Epithelial cell of esophagus (primary cell): ENCODE data around the gene TVP23B.
"Not testable (repeated sequence)": the region's sequence is repeated elsewhere in the genome, so short reads cannot be mapped to it uniquely, and the experiment has no call there.

Source experiments
- DNase-seq: peaks from one replicate; pipeline ENCODE4 v3.0.0; 2010; ENCODE audit warnings: low read depth
- H3K4me3 ChIP-seq: 2 replicates; pipeline ENCODE4 v1.5.1; 2011; ENCODE audit warnings: mild to moderate bottlenecking, low read length, control low read depth
- TF ChIP-seq, protein P1 (sequence below): IDR thresholded peaks from 2 replicates; pipeline ENCODE4 v1.5.1; 2011; ENCODE audit warnings: low read depth, mild to moderate bottlenecking, low read length, control low read depth, inconsistent platforms; ENCODE audit not compliant: insufficient read depth; ENCODE audit errors: missing control alignments

TVP23B gene

DNA sequence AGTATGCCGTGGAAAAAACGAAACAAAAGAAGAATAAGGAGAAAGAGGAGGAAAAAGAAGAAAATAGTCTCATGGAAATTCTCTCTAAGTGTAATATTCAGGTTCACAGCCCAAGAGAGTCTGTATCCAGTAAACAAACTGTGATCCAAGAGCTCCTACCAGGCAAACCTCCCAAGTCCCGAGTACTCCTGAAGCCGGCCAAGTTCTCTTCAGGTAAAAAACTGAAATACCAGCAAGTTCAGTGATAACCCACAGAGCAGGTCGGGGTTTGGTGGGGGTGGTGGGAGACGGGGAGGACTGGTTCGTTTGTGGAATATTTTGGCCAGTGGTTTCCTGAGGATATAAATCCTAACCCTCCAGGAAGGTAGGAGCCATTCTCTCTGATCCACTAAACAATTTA, 8.5 kb upstream of the TVP23B start:
- no peak overlapping the region for H3K4me3 ChIP-seq
- TF ChIP-seq, protein P1, sequence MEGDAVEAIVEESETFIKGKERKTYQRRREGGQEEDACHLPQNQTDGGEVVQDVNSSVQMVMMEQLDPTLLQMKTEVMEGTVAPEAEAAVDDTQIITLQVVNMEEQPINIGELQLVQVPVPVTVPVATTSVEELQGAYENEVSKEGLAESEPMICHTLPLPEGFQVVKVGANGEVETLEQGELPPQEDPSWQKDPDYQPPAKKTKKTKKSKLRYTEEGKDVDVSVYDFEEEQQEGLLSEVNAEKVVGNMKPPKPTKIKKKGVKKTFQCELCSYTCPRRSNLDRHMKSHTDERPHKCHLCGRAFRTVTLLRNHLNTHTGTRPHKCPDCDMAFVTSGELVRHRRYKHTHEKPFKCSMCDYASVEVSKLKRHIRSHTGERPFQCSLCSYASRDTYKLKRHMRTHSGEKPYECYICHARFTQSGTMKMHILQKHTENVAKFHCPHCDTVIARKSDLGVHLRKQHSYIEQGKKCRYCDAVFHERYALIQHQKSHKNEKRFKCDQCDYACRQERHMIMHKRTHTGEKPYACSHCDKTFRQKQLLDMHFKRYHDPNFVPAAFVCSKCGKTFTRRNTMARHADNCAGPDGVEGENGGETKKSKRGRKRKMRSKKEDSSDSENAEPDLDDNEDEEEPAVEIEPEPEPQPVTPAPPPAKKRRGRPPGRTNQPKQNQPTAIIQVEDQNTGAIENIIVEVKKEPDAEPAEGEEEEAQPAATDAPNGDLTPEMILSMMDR = no peak
- no peak for DNase-seq

DNA sequence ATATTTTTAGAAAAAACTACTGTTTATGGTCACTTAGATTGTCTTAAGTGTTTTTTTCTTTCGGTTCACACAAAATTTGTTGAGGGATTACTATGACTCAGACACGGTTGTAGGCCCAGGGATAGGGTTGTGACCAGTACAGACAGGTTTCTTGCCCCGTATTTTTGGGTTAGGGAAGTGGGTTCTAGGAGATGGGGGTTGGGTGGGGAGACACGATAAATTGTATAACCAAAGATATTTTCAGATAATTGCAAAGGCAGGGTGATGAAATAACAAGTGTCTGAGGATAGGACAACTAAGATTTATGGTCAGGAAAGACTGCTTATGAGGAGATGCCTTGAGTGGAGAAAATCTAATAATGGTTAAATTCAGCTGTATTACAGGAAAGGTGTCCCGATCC, 822 bp downstream of the TVP23B start:
- not testable (repeated sequence) for DNase-seq
- peak overlapping the region; percentile 21 for H3K4me3 ChIP-seq

DNA sequence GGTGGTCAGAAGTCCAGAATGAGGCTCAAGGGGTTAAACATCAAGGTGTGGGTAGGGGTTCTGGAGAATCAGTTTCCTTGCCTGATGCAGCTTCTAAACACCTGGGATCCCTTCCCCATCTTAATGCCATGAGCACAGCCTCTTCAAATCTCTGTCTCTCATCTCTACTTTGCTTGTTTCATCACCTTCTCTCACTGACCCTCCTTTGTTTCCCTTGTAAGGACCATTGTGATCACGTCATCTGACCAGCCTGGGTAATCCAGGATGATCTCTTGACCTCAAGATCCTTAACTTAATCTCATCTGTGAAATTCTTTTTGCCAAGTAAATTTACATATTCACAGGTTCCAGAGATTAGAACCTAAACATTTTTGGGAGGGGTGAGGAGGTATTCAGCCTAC, 5.0 kb downstream of the TVP23B start:
- H3K4me3 ChIP-seq, DNase-seq: not testable (repeated sequence)

DNA sequence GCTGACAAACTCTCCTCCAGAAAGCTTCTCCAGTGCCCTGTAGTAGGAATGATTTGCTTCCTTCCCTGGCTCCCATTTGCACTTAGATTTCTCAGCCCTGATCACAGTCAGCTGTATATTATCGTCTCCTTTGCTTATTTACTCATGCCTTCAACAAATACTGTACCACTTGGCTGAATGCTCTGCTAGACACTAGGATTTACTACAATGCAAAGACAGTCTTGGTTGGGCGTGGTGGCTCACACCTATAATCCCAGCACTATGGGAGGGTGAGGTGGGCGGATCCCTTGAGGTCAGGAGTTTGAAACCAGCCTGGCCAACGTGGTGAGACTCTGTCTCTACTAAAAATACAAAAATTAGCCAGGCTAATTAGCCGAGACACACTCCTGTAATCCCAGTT, 5.9 kb downstream of the TVP23B start:
- DNase-seq, H3K4me3 ChIP-seq: not testable (repeated sequence)

DNA sequence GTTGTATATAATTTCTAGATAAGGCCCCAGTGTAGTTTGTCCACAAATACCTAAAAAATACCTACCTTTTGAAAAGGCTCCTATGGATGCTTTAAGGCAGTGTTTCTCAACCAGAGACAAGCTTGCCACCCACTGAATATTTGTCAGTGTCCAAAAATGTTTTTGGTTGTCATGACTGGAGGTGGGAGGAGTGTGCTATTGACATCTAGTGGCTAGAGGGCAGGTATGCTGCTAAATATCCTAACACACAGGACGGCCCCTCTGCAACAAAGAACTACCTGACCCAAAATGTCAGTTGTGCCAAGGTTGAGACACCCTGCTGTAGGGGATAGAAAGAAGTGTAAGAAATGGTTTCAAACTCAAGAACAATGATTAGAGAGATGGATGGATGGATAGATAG, 10.4 kb downstream of the TVP23B start:
- H3K4me3 ChIP-seq, DNase-seq: not testable (repeated sequence)
- TF ChIP-seq, protein P1 = peak; percentile 31

DNA sequence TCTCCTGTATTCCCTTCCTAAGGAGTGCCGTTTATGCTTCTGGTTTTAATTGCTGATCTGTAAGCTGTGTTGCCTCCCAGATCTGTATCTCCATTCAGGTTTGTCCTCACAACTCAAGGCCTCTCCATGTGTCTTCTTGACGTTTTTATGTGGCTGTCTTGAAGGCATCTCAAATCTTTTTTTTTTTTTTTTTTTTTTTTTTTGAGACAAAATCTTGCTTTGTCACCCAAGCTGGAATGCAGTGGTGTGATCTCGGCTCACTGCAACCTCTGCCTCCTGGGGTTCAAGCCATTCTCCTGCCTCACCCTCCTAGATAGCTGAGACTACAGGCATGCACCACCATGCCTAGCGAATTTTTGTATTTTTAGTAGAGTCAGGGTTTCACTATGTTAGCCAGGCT, 13.9 kb downstream of the TVP23B start:
- not testable (repeated sequence) for H3K4me3 ChIP-seq, DNase-seq

DNA sequence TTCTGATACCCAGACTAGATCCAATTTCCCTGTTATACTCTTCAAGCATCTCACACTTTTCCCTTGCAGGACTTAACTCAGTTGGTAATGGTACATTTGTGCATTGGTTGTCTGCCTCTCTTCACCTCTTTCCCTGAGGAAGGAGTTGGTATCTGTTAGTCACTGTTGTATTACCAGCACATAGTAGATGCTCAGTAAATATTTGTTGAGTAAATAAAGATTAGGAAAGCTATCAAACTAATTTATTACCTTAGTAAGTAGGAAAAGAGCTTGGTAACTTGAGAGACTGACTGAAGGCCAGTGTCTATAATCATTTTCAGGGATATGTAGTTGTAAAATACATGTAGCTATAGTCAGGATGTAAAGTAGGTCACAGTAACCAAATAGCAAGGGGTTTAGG, 15.9 kb downstream of the TVP23B start:
- H3K4me3 ChIP-seq, DNase-seq: not testable (repeated sequence)

DNA sequence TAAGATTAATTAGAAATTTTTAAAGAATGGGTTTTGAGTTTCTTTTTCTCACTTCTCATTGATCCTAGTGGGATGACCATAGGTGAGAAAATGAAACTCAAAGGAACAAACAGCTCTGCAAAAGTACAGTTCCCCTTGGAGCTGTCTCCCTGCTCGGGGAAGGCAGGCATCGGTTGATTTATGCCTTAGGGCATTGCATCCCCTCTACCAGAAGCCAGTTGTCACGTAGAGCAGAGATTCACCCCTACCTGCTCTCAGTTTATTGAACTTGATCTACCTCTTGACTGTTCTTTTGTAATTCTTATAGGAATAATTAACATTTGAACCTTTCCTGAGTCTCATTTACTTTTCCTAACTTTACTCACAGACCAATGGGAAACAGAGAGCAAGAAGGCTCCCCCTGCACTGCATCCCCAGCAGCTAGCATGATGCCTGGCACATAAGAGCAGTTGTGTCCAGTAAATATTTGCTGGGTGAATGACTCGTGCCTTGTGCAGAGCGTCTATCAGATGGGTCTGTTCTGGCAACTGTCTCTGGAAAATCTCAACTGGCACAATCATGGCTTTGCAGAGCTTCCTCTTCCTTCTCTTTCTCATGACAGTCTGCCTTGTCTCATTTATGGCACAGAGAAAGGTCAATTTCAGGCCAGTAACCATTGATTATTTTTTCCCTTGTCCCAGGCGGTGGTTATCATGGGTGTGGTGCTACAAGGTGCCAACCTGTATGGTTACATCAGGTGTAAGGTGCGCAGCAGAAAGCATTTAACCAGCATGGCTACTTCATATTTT, 22.7 kb downstream of the TVP23B start:
- not testable (repeated sequence) for H3K4me3 ChIP-seq, DNase-seq

DNA sequence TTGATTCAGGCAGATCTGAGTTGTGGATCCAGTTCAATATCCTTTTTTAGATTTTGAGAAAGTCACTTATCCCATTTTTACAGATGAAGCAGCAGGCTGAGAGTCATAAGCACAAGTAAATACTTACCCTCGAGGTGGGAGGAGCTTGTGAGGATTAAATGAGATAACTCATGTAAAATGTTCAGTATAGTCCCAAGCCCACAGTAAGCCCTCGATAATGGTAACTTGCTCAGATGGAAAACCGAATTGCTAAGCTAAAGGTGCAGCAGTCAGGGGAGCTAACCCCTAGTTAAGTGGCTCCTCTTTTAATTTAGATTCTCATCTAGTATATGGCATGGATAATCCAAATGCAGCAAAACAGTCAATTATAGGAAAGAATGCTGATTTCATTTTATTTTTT, 34.9 kb downstream of the TVP23B start:
- DNase-seq, H3K4me3 ChIP-seq: not testable (repeated sequence)

DNA sequence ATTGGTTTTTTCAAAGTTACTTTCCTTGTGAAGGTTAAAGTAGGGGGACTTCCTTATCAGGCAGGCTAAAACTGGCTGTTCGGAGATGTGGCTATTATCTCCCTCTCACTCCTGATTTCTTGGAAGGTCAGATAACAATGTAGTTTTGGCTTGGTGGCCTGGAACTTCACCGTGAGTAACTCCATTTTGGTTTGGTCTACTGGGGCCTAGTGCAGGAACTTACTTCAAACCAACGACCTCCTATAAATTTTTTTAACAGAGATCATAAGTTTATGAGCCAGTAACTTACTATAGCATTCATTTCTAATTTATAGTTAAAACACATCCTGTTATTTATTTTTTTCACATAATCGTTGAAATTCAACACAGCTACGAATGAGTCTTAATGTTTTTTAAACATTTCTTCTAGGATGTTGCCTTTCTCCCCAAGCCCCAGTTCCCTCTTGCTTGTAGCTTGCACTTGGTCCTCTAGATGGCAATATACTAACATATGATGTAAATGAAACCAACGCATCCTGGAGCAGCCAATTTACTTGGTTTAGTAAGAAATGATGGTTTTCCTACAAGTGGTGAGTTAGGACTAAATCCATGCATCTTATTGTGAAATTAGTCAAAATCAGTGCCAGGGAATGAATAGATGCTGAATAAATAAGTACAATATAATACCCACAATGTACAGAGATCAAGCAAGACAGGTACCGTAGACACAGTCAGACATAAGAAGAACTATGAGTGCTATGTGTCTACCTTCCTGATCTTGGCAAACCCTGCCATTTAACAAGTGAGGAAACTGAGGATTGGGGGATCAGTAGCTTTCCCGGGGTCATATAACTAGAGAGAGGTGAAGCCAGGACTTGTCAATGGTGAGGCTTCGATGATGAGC, 35.7 kb downstream of the TVP23B start:
- peak; percentile 69 for DNase-seq
- not testable (repeated sequence) for H3K4me3 ChIP-seq
- TF ChIP-seq, protein P1 = peak; percentile 57

DNA sequence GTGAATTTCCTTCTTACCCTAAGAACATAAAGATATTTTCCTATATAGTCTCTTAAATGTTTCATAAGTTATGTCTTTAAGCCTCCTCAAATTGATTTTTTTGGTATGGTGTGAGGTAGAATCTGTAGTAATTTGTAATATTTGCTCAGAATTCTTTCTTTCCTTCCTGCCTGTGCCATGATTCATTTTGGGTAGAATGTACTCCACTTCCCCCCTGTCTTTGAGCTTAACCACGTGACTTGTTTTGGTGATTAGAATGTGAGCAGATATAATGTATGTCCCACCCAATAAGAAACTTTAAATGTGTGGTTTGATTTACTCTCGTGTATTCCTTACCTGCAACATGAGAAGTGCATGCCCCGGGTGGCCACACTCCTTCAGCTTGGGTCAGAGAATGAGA, 40.4 kb downstream of the TVP23B start:
- not testable (repeated sequence) for DNase-seq, H3K4me3 ChIP-seq

DNA sequence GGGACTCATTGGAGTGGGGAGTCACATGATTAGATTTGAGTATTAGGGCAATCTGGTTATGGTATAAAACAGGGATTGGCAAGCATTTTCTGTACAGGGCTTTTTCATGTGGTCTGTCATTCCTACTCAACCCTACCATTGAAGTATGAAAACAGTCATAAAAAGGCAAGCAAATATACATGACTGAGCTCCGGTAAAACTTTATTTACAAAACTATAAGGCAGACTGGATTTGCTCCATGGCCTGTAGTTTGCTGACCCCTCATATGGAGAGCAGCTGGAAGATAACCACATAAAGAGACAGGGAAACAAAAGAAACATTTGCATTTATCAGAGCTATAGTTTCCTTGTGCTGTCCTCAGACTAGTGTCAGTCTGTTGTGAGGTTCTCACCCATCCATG, 46.6 kb downstream of the TVP23B start:
- not testable (repeated sequence) for DNase-seq, H3K4me3 ChIP-seq
